ENCODE measurements around the gene DONSON. TPM values are rescaled to one million over a fixed set of nuclear protein-coding genes. Genes with fewer than 3 reads are reported as not detected.

Gene DONSON
- total RNA-seq, 4 donors from 2014 or later: 11.5 to 20.6 (median 18.1) TPM

DNA sequence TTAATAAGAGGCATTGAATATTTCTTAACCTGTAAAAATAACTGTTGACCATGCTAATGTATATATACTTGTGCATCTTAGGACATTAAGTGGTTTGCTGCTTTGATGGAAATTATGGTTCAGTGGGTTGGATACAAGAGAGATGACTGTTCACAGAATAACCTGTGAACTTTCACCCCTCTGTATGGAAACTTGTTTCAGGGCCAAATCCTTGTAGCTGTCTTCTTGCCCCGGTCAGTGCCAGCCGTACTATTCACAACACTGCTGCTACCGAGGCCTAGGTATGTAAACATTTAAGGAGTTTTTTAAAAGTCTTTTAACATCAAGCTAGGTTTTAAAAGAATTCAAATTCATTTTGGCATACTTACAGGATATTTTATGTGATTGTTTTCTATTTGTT lies 16.1 kb downstream of the DONSON start:
- H3K27ac ChIP-seq: peak overlapping the region in 1 of 4 donors; percentile 10
- H3K4me3 ChIP-seq: no peak overlapping the region
- H3K9me3 ChIP-seq: no peaks in the 10 kb centered on the region
- H3K4me1 ChIP-seq: peaks cover 0 to 26% (median 0%) of the 10 kb centered on the region in 4 donors
- no peak for TF ChIP-seq EP300 (IDR thresholded peaks at IDR 0.05)
- TF ChIP-seq, protein P1, sequence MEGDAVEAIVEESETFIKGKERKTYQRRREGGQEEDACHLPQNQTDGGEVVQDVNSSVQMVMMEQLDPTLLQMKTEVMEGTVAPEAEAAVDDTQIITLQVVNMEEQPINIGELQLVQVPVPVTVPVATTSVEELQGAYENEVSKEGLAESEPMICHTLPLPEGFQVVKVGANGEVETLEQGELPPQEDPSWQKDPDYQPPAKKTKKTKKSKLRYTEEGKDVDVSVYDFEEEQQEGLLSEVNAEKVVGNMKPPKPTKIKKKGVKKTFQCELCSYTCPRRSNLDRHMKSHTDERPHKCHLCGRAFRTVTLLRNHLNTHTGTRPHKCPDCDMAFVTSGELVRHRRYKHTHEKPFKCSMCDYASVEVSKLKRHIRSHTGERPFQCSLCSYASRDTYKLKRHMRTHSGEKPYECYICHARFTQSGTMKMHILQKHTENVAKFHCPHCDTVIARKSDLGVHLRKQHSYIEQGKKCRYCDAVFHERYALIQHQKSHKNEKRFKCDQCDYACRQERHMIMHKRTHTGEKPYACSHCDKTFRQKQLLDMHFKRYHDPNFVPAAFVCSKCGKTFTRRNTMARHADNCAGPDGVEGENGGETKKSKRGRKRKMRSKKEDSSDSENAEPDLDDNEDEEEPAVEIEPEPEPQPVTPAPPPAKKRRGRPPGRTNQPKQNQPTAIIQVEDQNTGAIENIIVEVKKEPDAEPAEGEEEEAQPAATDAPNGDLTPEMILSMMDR (IDR thresholded peaks at IDR 0.05): no peak
- TF ChIP-seq POLR2A (IDR thresholded peaks at IDR 0.05): no peak
- 13 to 20% methylated on average over 3 of the region's 3 CpGs for WGBS, 2 donors
- no peaks in the 10 kb centered on the region for H3K27me3 ChIP-seq
- DNase-seq (ENCODE audit: low spot score in 2 of 2): no peak
- H3K36me3 ChIP-seq: peaks cover 2 to 86% (median 6%) of the 10 kb centered on the region in 3 donors

DNA sequence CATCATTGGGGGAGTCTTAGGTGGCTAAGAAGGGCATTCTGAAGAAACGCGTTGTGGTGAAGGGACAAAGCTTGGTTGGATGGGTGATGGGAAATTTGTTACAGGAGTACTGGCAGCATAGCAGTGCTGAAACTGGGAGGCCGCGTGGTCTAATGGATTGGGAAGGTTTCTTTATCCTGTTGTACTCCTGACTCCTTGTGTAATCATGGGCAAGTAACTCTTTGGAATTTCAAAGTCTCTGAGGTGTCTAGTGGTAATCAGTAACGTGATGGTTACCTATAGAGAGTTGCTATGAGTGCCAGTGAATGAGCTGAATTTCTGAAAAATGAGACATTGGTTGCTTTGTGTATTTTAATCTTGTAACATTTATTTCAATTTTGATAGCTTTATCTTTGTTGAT lies 18.5 kb downstream of the DONSON start:
- Histone ChIP-seq H3K36me3 (peaks cover 1 to 69% (median 6%) of the 10 kb centered on the region in 3 donors), H3K4me1 (peaks cover 0 to 28% (median 0%) of the 10 kb centered on the region in 4 donors), H3K4me3 (no peak overlapping the region), H3K27ac (no peak overlapping the region), H3K27me3 (no peaks in the 10 kb centered on the region), H3K9me3 (no peaks in the 10 kb centered on the region)
- no peak for DNase-seq (ENCODE audit: low spot score in 2 of 2)
- WGBS, 2 donors: 88 to 92% methylated on average over 5 of the region's 5 CpGs
- no peak for TF ChIP-seq POLR2A (IDR thresholded peaks at IDR 0.05)
- no peak for TF ChIP-seq EP300 (IDR thresholded peaks at IDR 0.05)
- TF ChIP-seq, protein P1 (IDR thresholded peaks at IDR 0.05): no peak

DNA sequence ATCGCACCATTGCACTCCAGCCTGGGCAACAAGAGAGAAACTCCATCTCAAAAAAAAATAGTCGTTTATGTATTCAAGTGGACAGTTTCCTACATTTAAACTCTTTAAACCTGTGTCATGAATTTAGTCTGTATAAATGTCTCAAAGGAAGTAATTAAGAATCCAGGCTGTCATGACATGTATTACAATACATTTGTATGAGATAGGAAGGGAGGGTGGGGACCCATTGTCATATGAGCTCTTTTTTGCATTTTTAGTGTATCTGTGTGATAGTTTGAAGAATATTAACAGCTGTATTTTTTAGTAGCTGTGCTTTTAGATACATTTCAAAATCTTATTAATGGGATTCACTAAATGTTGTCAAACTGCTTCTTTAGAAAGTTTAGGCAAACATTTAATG lies 20.0 kb downstream of the DONSON start:
- DNase-seq (ENCODE audit: low spot score in 2 of 2): no peak
- Histone ChIP-seq H3K4me1 (peaks cover 0 to 31% (median 0%) of the 10 kb centered on the region in 4 donors), H3K27ac (no peak overlapping the region), H3K27me3 (no peaks in the 10 kb centered on the region), H3K9me3 (no peaks in the 10 kb centered on the region), H3K4me3 (no peak overlapping the region), H3K36me3 (peaks cover 0 to 65% (median 6%) of the 10 kb centered on the region in 3 donors)
- no peak for TF ChIP-seq POLR2A (IDR thresholded peaks at IDR 0.05)
- TF ChIP-seq, protein P1 (IDR thresholded peaks at IDR 0.05): no peak
- TF ChIP-seq EP300 (IDR thresholded peaks at IDR 0.05): no peak
- WGBS, 2 donors: 85 to 89% methylated on average over 2 of the region's 2 CpGs

DNA sequence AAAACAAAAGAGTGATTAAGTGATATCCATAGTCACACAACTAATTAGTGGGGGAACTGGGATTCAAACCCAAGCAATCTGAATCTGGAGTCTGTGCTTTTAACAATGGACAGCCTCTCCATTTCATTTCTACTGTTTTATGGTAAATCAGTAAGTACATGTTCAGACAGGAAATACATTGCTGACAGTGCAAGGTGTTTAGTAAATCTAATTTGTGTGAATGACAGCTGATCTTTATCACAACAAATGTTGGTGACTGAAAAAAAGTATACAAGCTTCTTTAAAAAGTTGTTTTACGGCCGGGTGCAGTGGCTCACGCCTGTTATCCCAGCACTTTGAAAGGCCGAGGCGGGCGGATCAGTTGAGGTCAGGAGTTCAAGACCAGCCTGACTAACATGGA lies 20.6 kb downstream of the DONSON start:
- 65% methylated on average over 6 of the region's 6 CpGs for WGBS, 2 donors
- DNase-seq (ENCODE audit: low spot score in 2 of 2): no peak
- TF ChIP-seq EP300 (IDR thresholded peaks at IDR 0.05) (no peak), POLR2A (IDR thresholded peaks at IDR 0.05) (no peak)
- TF ChIP-seq, protein P1 (IDR thresholded peaks at IDR 0.05): no peak
- Histone ChIP-seq H3K4me1 (peaks cover 0 to 35% (median 0%) of the 10 kb centered on the region in 4 donors), H3K4me3 (no peak overlapping the region), H3K36me3 (peaks cover 0 to 61% (median 6%) of the 10 kb centered on the region in 3 donors), H3K27ac (no peak overlapping the region), H3K9me3 (no peaks in the 10 kb centered on the region), H3K27me3 (no peaks in the 10 kb centered on the region)

DNA sequence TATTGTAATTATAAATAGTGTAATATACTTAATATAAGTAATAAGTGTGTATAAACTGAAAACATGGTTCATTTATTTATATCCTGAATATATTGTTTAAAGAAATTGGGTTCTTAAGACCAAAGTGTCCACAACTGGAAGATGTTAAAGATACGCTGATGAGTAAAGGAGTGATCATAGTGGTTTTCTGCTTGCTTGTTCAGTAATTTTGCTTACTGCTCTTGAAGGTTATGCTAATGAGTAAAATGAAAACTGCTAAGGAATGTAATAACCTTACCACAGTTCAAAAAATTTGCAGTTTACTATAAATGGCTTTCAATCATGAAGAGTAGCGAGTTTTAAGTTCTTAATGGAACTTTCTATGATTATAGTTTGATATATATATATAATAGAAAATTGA lies 22.0 kb downstream of the DONSON start:
- Histone ChIP-seq H3K4me3 (no peak overlapping the region), H3K9me3 (no peaks in the 10 kb centered on the region), H3K4me1 (peaks cover 0 to 28% (median 0%) of the 10 kb centered on the region in 4 donors), H3K27ac (no peak overlapping the region), H3K36me3 (peaks cover 0 to 51% (median 6%) of the 10 kb centered on the region in 3 donors), H3K27me3 (no peaks in the 10 kb centered on the region)
- 88 to 91% methylated on average over 2 of the region's 2 CpGs for WGBS, 2 donors
- TF ChIP-seq EP300 (IDR thresholded peaks at IDR 0.05): no peak
- DNase-seq (ENCODE audit: low spot score in 2 of 2): no peak

DNA sequence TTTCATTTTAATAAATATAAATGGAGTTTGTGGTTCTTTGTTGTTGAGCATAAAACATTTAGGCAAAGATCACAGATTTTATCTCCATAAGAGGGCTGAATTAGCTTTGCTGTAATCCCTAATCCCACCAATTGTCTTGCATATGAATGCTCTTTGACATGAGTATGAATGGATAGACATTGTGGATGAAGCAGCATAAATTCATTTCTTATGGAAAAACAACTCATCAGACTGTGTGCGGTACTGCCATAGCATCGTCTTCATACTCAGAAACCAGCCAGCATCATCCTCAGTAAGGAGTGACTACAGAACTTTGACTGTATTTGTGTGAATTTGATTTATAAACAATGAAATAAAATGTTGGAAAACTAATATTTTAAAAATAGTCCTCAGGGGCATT lies 26.1 kb downstream of the DONSON start:
- DNase-seq (ENCODE audit: low spot score in 2 of 2): no peak
- no peaks in the 10 kb centered on the region for H3K9me3 ChIP-seq
- H3K27ac ChIP-seq: no peak overlapping the region
- TF ChIP-seq EP300 (IDR thresholded peaks at IDR 0.05) (no peak), POLR2A (IDR thresholded peaks at IDR 0.05) (no peak)
- TF ChIP-seq, protein P1 (IDR thresholded peaks at IDR 0.05): no peak
- no peaks in the 10 kb centered on the region for H3K27me3 ChIP-seq
- peaks cover 0 to 29% (median 0%) of the 10 kb centered on the region in 4 donors for H3K4me1 ChIP-seq
- H3K4me3 ChIP-seq: no peak overlapping the region
- 92 to 93% methylated on average over 2 of the region's 2 CpGs for WGBS, 2 donors
- peaks cover 0 to 61% (median 16%) of the 10 kb centered on the region in 3 donors for H3K36me3 ChIP-seq
